K562 (cell line): ENCODE measurements around the gene STAT6. TPM values are rescaled to one million over a fixed set of nuclear protein-coding genes. Genes with fewer than 3 reads are reported as not detected.

Experiments
- ATAC-seq: fragments of 200-7000 bp; cut with Tn5 transposase; 3 replicates; pipeline ENCODE4 v1.9.1; 2020; ENCODE audit warnings: moderate library complexity
- BruUV-seq: library from RNA; stranded (reverse); fragments of 400-500 nt; replicated peaks from 2 replicates; lab custom pipeline; 2021; lab: Mats Ljungman, UMichigan
- CTCF ChIA-PET: fragments of 300-600 bp; formaldehyde crosslinking; extraction: SDS; loops from one replicate; lab custom pipeline; 2021; ENCODE audit warnings: low intra/inter-chr PET ratio; lab: Yijun Ruan, JAX
- POLR2A ChIA-PET: fragments of 300-600, 350-650 bp; sonication (Branson Sonifier 250); formaldehyde crosslinking; extraction: SDS; loops from one replicate; lab custom pipeline; 2021; ENCODE audit warnings: antibody characterized with exemption, inconsistent platforms; lab: Yijun Ruan, JAX
- DNase-seq, 4 experiments: peaks; one replicate each; pipeline versions ENCODE4 v3.0.0 to v3.0.0-alpha.2; 2011 to 2018; ENCODE audit warnings: low spot score in 3 of 4, mixed read lengths in 3 of 4; ENCODE audit errors: extremely low read depth in 1 of 4
- FAIRE-seq: peaks from 2 replicates; lab custom pipeline; 2011; peaks lifted over from hg19 to GRCh38; lab: Jason Lieb, UNC
- H2AFZ ChIP-seq: 2 replicates; pipeline ENCODE4 v1.6.0; 2011; ENCODE audit warnings: low read depth, low read length, control low read depth, inconsistent platforms
- H3K27ac ChIP-seq: fragments of 200-600 bp; 3 replicates; pipeline ENCODE4 v1.8.0; 2011; ENCODE audit warnings: low read depth, mild to moderate bottlenecking, control low read depth, inconsistent platforms, low read length, moderate library complexity, mixed read lengths; ENCODE audit errors: extremely low read depth
- H3K27me3 ChIP-seq, 2 experiments: fragments of 300-600 bp in 1 of 2; 2 replicates in 1 of 2; 3 replicates in 1 of 2; pipeline versions ENCODE4 v1.6.0 to v1.8.0; 2011; ENCODE audit warnings: inconsistent platforms in 2 of 2, low read length in 2 of 2, mild to moderate bottlenecking in 1 of 2, mixed read lengths in 1 of 2, moderate library complexity in 1 of 2; ENCODE audit not compliant: control insufficient read depth in 2 of 2, insufficient read depth in 2 of 2
- H3K36me3 ChIP-seq: fragments of 300-600 bp; 3 replicates; pipeline ENCODE4 v1.8.0; 2011; ENCODE audit warnings: mild to moderate bottlenecking, low read length, inconsistent platforms; ENCODE audit not compliant: control insufficient read depth, insufficient read depth
- H3K4me1 ChIP-seq, 2 experiments: fragments of 200-600 bp in 1 of 2; replicated peaks in 1 of 2; 2 replicates in 1 of 2; 3 replicates in 1 of 2; pipeline versions ENCODE4 v1.5.1 to v1.8.0; 2011; ENCODE audit warnings: inconsistent platforms in 2 of 2, low read length in 2 of 2, mild to moderate bottlenecking in 1 of 2, mixed read lengths in 1 of 2, moderate library complexity in 1 of 2; ENCODE audit not compliant: control insufficient read depth in 2 of 2, insufficient read depth in 2 of 2
- H3K4me2 ChIP-seq: 2 replicates; pipeline ENCODE4 v1.6.1; 2011; ENCODE audit warnings: low read length, control low read depth, inconsistent platforms, mixed read lengths; ENCODE audit not compliant: insufficient read depth
- H3K4me3 ChIP-seq: fragments of 200-600 bp; sonication (generic), shearing (Covaris generic); 2 replicates; pipeline ENCODE4 v1.5.1; 2016; ENCODE audit warnings: control low read depth, inconsistent platforms
- H3K79me2 ChIP-seq: fragments of 200-600 bp; 3 replicates; pipeline ENCODE4 v1.8.0; 2011; ENCODE audit warnings: low read length, inconsistent platforms; ENCODE audit not compliant: control insufficient read depth, insufficient read depth
- H3K9ac ChIP-seq, 2 experiments: 2 replicates each; pipeline versions ENCODE4 v1.6.0 to v1.6.1; 2011; ENCODE audit warnings: low read depth in 2 of 2, low read length in 2 of 2, control low read depth in 1 of 2, inconsistent platforms in 1 of 2, mild to moderate bottlenecking in 1 of 2, mixed read lengths in 1 of 2; ENCODE audit not compliant: insufficient read depth in 1 of 2
- H3K9me1 ChIP-seq: one replicate; pipeline ENCODE4 v1.6.0; 2011; ENCODE audit warnings: inconsistent platforms, mild to moderate bottlenecking, low read length, moderate library complexity; ENCODE audit not compliant: control insufficient read depth, insufficient read depth
- H3K9me3 ChIP-seq: replicated peaks from 2 replicates; pipeline ENCODE4 v1.5.1; 2011; ENCODE audit warnings: low read depth, low read length, inconsistent platforms; ENCODE audit not compliant: control insufficient read depth, insufficient read depth
- H4K20me1 ChIP-seq: replicated peaks from 2 replicates; pipeline ENCODE4 v1.6.1; 2011; ENCODE audit warnings: low read length, inconsistent platforms, mixed read lengths; ENCODE audit not compliant: control insufficient read depth, insufficient read depth
- AFF1 ChIP-seq, 2 experiments: fragments of 450-650 bp; IDR thresholded peaks; 2 replicates each; pipeline ENCODE4 v1.6.1; 2018; ENCODE audit warnings: mild to moderate bottlenecking in 2 of 2, low read depth in 1 of 2; ENCODE audit not compliant: partially characterized antibody in 2 of 2
- BMI1 ChIP-seq: fragments of 150-350 bp; IDR thresholded peaks from 2 replicates; pipeline ENCODE4 v1.6.1; 2014; ENCODE audit warnings: low read length
- E2F4 ChIP-seq: sonication (generic); formaldehyde crosslinking; IDR thresholded peaks from 2 replicates; pipeline ENCODE4 v1.8.0; 2022; ENCODE audit warnings: mild to moderate bottlenecking, low read depth, missing genetic modification reagents
- GTF2A2 ChIP-seq: IDR thresholded peaks from 2 replicates; pipeline ENCODE4 v1.6.1; 2016; ENCODE audit warnings: mild to moderate bottlenecking, missing genetic modification characterization, missing compliant biosample characterization
- MAZ ChIP-seq, 2 experiments: fragments of 450-650 bp in 1 of 2; sonication (generic) in 1 of 2; formaldehyde crosslinking; IDR thresholded peaks in 1 of 2; conservative IDR thresholded peaks in 1 of 2; 2 replicates each; pipeline versions ENCODE4 v1.4.0 to v1.5.0; 2020; ENCODE audit warnings: mild to moderate bottlenecking in 1 of 2, missing genetic modification reagents in 1 of 2
- MYBL2 ChIP-seq, 2 experiments: fragments of 450-650 bp in 1 of 2; sonication (generic) in 1 of 2; formaldehyde crosslinking in 1 of 2; IDR thresholded peaks; 2 replicates each; pipeline versions ENCODE4 v1.6.1 to v1.8.1; 2017 to 2022; ENCODE audit warnings: borderline replicate concordance in 1 of 2, inconsistent platforms in 1 of 2, low read depth in 1 of 2, mild to moderate bottlenecking in 1 of 2, missing genetic modification reagents in 1 of 2, moderate library complexity in 1 of 2
- NEUROD1 ChIP-seq: fragments of 150-350 bp; IDR thresholded peaks from 2 replicates; pipeline ENCODE4 v1.6.1; 2014; ENCODE audit warnings: borderline replicate concordance, low read length, low read depth; ENCODE audit not compliant: partially characterized antibody
- RFX7 ChIP-seq: fragments of 250-450 bp; sonication (Bioruptor Pico); IDR thresholded peaks from 2 replicates; pipeline ENCODE4 v1.5.1; 2021; ENCODE audit warnings: mild to moderate bottlenecking
- SMARCA4 ChIP-seq: fragments of 450-650 bp; IDR thresholded peaks from 2 replicates; pipeline ENCODE4 v1.6.1; 2016
- TCF3 ChIP-seq: sonication (generic); formaldehyde crosslinking; IDR thresholded peaks from 2 replicates; pipeline ENCODE4 v1.4.0; 2020; ENCODE audit warnings: mild to moderate bottlenecking, missing genetic modification reagents
- ZBTB33 ChIP-seq: sonication (generic); formaldehyde crosslinking; IDR thresholded peaks from 2 replicates; pipeline ENCODE4 v1.8.1; 2023; ENCODE audit warnings: mild to moderate bottlenecking, missing genetic modification reagents
- ZNF444 ChIP-seq: fragments of 250-450 bp; sonication (Bioruptor Pico); IDR thresholded peaks from 2 replicates; pipeline ENCODE4 v1.4.0; 2020; ENCODE audit warnings: mild to moderate bottlenecking, moderate library complexity
- WGBS: fragments of 100-300 bp; shearing (Covaris generic); methylation state at CpG from one replicate; pipeline ENCODE4 v1.1.6; 2016; ENCODE audit warnings: low coverage, mixed read lengths; ENCODE audit not compliant: insufficient coverage; ENCODE audit errors: missing lambda C conversion rate; 5-methylcytosine and 5-hydroxymethylcytosine counted together
- in situ Hi-C: fragments of 300-500 bp; cut with MboI; formaldehyde crosslinking; loops from 4 replicates; pipeline ENCODE4 v1.15.0; 2018; ENCODE audit warnings: inconsistent platforms, mixed read lengths
- intact Hi-C: fragments of 100-400 bp; cut with micrococcal nuclease; formaldehyde crosslinking; loops from 2 replicates; pipeline ENCODE4 v1.14.2; 2022
- polyA plus RNA-seq, 8 experiments: library from polyadenylated mRNA; depleted of rRNA in 4 of 8; stranded (reverse) in 5 of 8; unstranded in 3 of 8; fragments of >200 nt; fragmentation: Nextera tagmentation in 2 of 8; fragmentation: Illumina TruSeq in 1 of 8; extraction: Ambion mirVana in 2 of 8; extraction: Trizol in 1 of 8; gene quantifications; 2 replicates each; pipeline versions ENCODE4 v1.2.1 to v1.2.3, GENCODE V29; 2011 to 2014; ENCODE audit warnings: inconsistent platforms in 1 of 8, missing spikeins in 1 of 8
- total RNA-seq, 7 experiments: library from RNA; depleted of rRNA in 6 of 7; stranded (reverse); fragments of >200 nt in 6 of 7; fragmentation: Illumina TruSeq in 2 of 7; extraction: Trizol in 2 of 7; gene quantifications; 2 replicates each; pipeline versions ENCODE4 v1.2.1 to v1.2.3, GENCODE V29; 2011 to 2021; ENCODE audit warnings: low replicate concordance in 1 of 7

The STAT6 gene
- total and polyA plus RNA-seq, 9 of the 15 experiments (the other 6 are each of a cell fraction or from before 2014, with no cell fraction given): 2.4 to 49.5 (median 26.5) TPM

- peak in 1 of 2 experiments; percentile 50 for TF ChIP-seq AFF1 (IDR thresholded peaks at IDR 0.05; ENCODE audit: low read depth in 1 of 2, partially characterized antibody in 2 of 2)
- TF ChIP-seq GTF2A2 (tag): no peak
- TF ChIP-seq MAZ (CRISPR knock-in tag; conservative IDR thresholded peaks at IDR 0.05 in 1 of 2, IDR thresholded peaks at IDR 0.05 in 1 of 2): no peak
Observed at GRCh38 chr12:57049890-57050289, 61.3 kb downstream of the STAT6 start, which contains the start of gene MYO1A (continued).

- POLR2A ChIA-PET: interaction anchor here (1.1 to 4.9 kb wide), 2 partner anchors 12 to 14 kb away, joined by 3 to 18 read pairs; no protein-coding TSS in a partner anchor
- TF ChIP-seq TCF3 (CRISPR knock-in tag) (no peak), RFX7 (CRISPR knock-in tag) (no peak), SMARCA4 (no peak), MYBL2 (IDR thresholded peaks at IDR 0.05; ENCODE audit: low read depth) (no peak), MYBL2 (CRISPR knock-in tag; IDR thresholded peaks at IDR 0.05; ENCODE audit: borderline replicate concordance) (no peak), NEUROD1 (no peak), E2F4 (no peak), BMI1 (no peak), ZNF444 (no peak), ZBTB33 (no peak)
Observed at GRCh38 chr12:57049119-57049446, 62.1 kb downstream of the STAT6 start.

More at GRCh38 chr12:57049119-57049446, 62.1 kb downstream of the STAT6 start:
- no peaks in the 10 kb centered on the region for H3K36me3 ChIP-seq
- H3K27me3 ChIP-seq: peaks cover 4% of the 10 kb centered on the region in 2 experiments; a peak in 3 of 5 replicates
- ATAC-seq: no peak
- H3K9ac ChIP-seq: no peak overlapping the region
- no peaks in the 10 kb centered on the region for H3K79me2 ChIP-seq
- FAIRE-seq: no peak
- no peaks in the 10 kb centered on the region for H3K9me3 ChIP-seq
- no peak overlapping the region for H3K4me3 ChIP-seq
- intact Hi-C loops (no loop called here), in situ Hi-C loops (no loop called here)
- H4K20me1 ChIP-seq: no peaks in the 10 kb centered on the region
- no peak overlapping the region for H2AFZ ChIP-seq
- H3K27ac ChIP-seq: no peak overlapping the region
- H3K4me1 ChIP-seq: peaks cover 0 to 3% of the 10 kb centered on the region in 2 experiments; a peak in 1 of 5 replicates
- 21% methylated on average over 3 of the region's 4 CpGs for WGBS
- no peak for DNase-seq
- BruUV-seq: no TSS peak
- H3K4me2 ChIP-seq: no peak overlapping the region
- CTCF ChIA-PET: no interaction called here
- H3K9me1 ChIP-seq: no peaks in the 10 kb centered on the region
